Measurements from ENCODE around the gene PFDN1. TPM values are rescaled to one million over a fixed set of nuclear protein-coding genes. Genes with fewer than 3 reads are reported as not detected.

Gene PFDN1
- total and polyA plus RNA-seq, 4 donors, result 14.0 to 30.8 (median 20.7) TPM

DNA sequence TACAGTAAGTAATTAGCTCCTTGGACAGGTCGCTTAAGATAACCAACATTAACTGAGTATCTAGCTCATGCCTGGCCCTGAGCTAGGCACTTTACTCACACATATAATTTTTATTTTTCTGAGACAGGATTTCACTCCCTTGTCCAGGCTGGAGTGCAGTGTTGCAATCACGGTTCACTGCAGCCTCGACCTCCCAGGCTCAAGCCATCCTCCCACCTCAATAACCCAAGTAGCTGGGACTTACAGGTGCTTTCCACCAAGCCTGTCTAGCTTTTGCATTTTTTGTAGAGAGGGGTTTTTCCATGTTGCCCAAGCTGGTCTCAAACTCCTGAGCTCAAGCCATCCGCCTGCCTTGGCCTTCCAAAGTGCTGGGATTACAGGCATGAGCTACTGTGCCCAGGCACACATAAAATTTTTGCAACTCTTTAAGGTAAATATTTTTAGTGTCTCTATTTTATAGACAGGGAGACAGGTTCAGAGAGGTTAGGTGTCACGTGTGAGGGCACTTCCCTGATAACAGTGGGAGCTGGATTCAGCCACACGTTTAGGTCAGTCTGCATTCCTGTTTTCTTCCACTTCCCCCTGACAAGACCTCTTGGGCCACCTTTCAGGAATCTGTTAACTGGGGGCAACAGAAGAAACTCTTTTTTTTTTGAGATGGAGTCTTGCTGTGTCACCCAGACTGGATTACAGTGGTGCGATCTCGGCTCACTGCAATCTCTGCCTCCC is 25.3 kb upstream of the PFDN1 start:
- Histone ChIP-seq H3K9me3 (ENCODE audit: control insufficient read depth in 4 of 4, low read length in 3 of 4) (no peaks in the 10 kb centered on the region), H3K9ac (ENCODE audit: low read depth in 1 of 2, low read length in 2 of 2) (no peak overlapping the region), H3K4me1 (ENCODE audit: control insufficient read depth in 4 of 4, insufficient read depth in 4 of 4, low read length in 3 of 4) (no peaks in the 10 kb centered on the region), H3K27ac (ENCODE audit: low read depth in 1 of 2, low read length in 2 of 2) (no peak overlapping the region), H3K27me3 (ENCODE audit: control insufficient read depth in 4 of 4, insufficient read depth in 4 of 4, low read length in 3 of 4) (no peaks in the 10 kb centered on the region), H3K36me3 (ENCODE audit: control insufficient read depth in 4 of 4, insufficient read depth in 3 of 4, low read depth in 1 of 4, low read length in 3 of 4) (peaks cover 0 to 3% (median 0%) of the 10 kb centered on the region in 4 donors), H3K4me3 (ENCODE audit: low read depth in 1 of 3, low read length in 3 of 3) (no peak overlapping the region)
- no peak for TF ChIP-seq EGR1 (IDR thresholded peaks at IDR 0.05; ENCODE audit: low read depth in 2 of 2)
- no peak for DNase-seq (ENCODE audit: low spot score)
- 83% methylated on average over 8 of the region's 8 CpGs for WGBS

GRCh38 chr5:140327589-140327988 is 24.7 kb upstream of the PFDN1 start:
- Histone ChIP-seq H3K4me1 (ENCODE audit: control insufficient read depth in 4 of 4, insufficient read depth in 4 of 4, low read length in 3 of 4) (no peaks in the 10 kb centered on the region), H3K27ac (ENCODE audit: low read depth in 1 of 2, low read length in 2 of 2) (no peak overlapping the region), H3K9me3 (ENCODE audit: control insufficient read depth in 4 of 4, low read length in 3 of 4) (no peaks in the 10 kb centered on the region), H3K27me3 (ENCODE audit: control insufficient read depth in 4 of 4, insufficient read depth in 4 of 4, low read length in 3 of 4) (no peaks in the 10 kb centered on the region), H3K36me3 (ENCODE audit: control insufficient read depth in 4 of 4, insufficient read depth in 3 of 4, low read depth in 1 of 4, low read length in 3 of 4) (no peaks in the 10 kb centered on the region), H3K4me3 (ENCODE audit: low read depth in 1 of 3, low read length in 3 of 3) (no peak overlapping the region), H3K9ac (ENCODE audit: low read depth in 1 of 2, low read length in 2 of 2) (no peak overlapping the region)
- no peak for DNase-seq (ENCODE audit: low spot score)
- TF ChIP-seq FOXA1 (IDR thresholded peaks at IDR 0.05) (no peak), CTCF (IDR thresholded peaks at IDR 0.05; ENCODE audit: low read depth, low read length, missing input control) (no peak), RXRA (IDR thresholded peaks at IDR 0.05) (no peak), NR2F2 (IDR thresholded peaks at IDR 0.05) (no peak), JUND (IDR thresholded peaks at IDR 0.05) (no peak), HNF4A (conservative IDR thresholded peaks at IDR 0.05) (no peak), EGR1 (IDR thresholded peaks at IDR 0.05; ENCODE audit: low read depth in 2 of 2) (no peak), GABPA (IDR thresholded peaks at IDR 0.05 in 1 of 2, conservative IDR thresholded peaks at IDR 0.05 in 1 of 2) (no peak), FOXA2 (IDR thresholded peaks at IDR 0.05) (no peak), SP1 (IDR thresholded peaks at IDR 0.05) (no peak), ZBTB33 (IDR thresholded peaks at IDR 0.05) (no peak), TAF1 (conservative IDR thresholded peaks at IDR 0.05) (no peak), REST (IDR thresholded peaks at IDR 0.05) (no peak), MAX (IDR thresholded peaks at IDR 0.05) (no peak)
- WGBS, result 76% methylated on average over 2 of the region's 2 CpGs
